NCI-H345 (cell line): ENCODE measurements around the gene ABCC6.
"Not testable (repeated sequence)": the region's sequence is repeated elsewhere in the genome, so short reads cannot be mapped to it uniquely, and the experiment has no call there.

ENCODE experiments used
- DNase-seq: peaks from one replicate; lab custom pipeline; 2025; lab: John Stamatoyannopoulos, UW

The ABCC6 gene

GRCh38 chr16:16222850-16223661 is at the start of gene ABCC6:
Gene ABCC6, minus strand, starts transcription at chr16:16223494. Its CDS starts 60 bp downstream, at chr16:16223434.
- not testable (repeated sequence) for DNase-seq

GRCh38 chr16:16272573-16273221 is 49.4 kb upstream of the ABCC6 start:
- DNase-seq = not testable (repeated sequence)

GRCh38 chr16:16271658-16272057 is 48.4 kb upstream of the ABCC6 start:
- not testable (repeated sequence) for DNase-seq

GRCh38 chr16:16268185-16268808 is 45.0 kb upstream of the ABCC6 start:
- not testable (repeated sequence) for DNase-seq

- not testable (repeated sequence) for DNase-seq
These were observed 44.4 kb upstream of the ABCC6 start for GRCh38 chr16:16267708-16268107.

- DNase-seq = not testable (repeated sequence)
These were observed 41.8 kb upstream of the ABCC6 start for GRCh38 chr16:16265044-16265443.

- DNase-seq = not testable (repeated sequence)
These were observed 40.7 kb upstream of the ABCC6 start for GRCh38 chr16:16263947-16264346.

GRCh38 chr16:16262954-16263555 is 39.8 kb upstream of the ABCC6 start:
- DNase-seq = not testable (repeated sequence)

- DNase-seq = not testable (repeated sequence)
These were observed 36.7 kb upstream of the ABCC6 start for GRCh38 chr16:16259971-16260370.

GRCh38 chr16:16258822-16259221 is 35.5 kb upstream of the ABCC6 start:
- DNase-seq = not testable (repeated sequence)

GRCh38 chr16:16257301-16257923 is 34.1 kb upstream of the ABCC6 start:
- DNase-seq = not testable (repeated sequence)

GRCh38 chr16:16252377-16252776 is 29.1 kb upstream of the ABCC6 start:
- not testable (repeated sequence) for DNase-seq

- not testable (repeated sequence) for DNase-seq
These were observed 26.5 kb upstream of the ABCC6 start for GRCh38 chr16:16249621-16250330.

- DNase-seq = not testable (repeated sequence)
These were observed 24.1 kb upstream of the ABCC6 start for GRCh38 chr16:16247439-16247838.

GRCh38 chr16:16246578-16247262 is 23.4 kb upstream of the ABCC6 start:
- not testable (repeated sequence) for DNase-seq

GRCh38 chr16:16243886-16244285 is 20.6 kb upstream of the ABCC6 start:
- not testable (repeated sequence) for DNase-seq

GRCh38 chr16:16240667-16241066 is 17.4 kb upstream of the ABCC6 start:
- not testable (repeated sequence) for DNase-seq

GRCh38 chr16:16237738-16238137 is 14.4 kb upstream of the ABCC6 start:
- not testable (repeated sequence) for DNase-seq

GRCh38 chr16:16237071-16237470 is 13.8 kb upstream of the ABCC6 start:
- DNase-seq = not testable (repeated sequence)

- not testable (repeated sequence) for DNase-seq
These were observed 9.4 kb upstream of the ABCC6 start for GRCh38 chr16:16232692-16233061.
